Neural progenitor cell (in vitro differentiated cells): ENCODE results near the gene TC2N.

Experiments used
- CTCF ChIP-seq: fragments of 200-600 bp; sonication (generic); IDR thresholded peaks from 2 replicates; pipeline ENCODE4 v1.5.1; 2017; ENCODE audit warnings: antibody characterized with exemption, mild to moderate bottlenecking
- EZH2 ChIP-seq: fragments of 200-600 bp; sonication (generic); IDR thresholded peaks from 2 replicates; pipeline ENCODE4 v1.6.1; 2017; ENCODE audit warnings: antibody characterized with exemption, mild to moderate bottlenecking, moderate library complexity

GRCh38 chr14:91845652-91846051, 21.7 kb downstream of the TC2N start:
- TF ChIP-seq CTCF (no peak), EZH2 (no peak)
